ENCODE results near the gene PSMC1.

PSMC1 gene

DNA sequence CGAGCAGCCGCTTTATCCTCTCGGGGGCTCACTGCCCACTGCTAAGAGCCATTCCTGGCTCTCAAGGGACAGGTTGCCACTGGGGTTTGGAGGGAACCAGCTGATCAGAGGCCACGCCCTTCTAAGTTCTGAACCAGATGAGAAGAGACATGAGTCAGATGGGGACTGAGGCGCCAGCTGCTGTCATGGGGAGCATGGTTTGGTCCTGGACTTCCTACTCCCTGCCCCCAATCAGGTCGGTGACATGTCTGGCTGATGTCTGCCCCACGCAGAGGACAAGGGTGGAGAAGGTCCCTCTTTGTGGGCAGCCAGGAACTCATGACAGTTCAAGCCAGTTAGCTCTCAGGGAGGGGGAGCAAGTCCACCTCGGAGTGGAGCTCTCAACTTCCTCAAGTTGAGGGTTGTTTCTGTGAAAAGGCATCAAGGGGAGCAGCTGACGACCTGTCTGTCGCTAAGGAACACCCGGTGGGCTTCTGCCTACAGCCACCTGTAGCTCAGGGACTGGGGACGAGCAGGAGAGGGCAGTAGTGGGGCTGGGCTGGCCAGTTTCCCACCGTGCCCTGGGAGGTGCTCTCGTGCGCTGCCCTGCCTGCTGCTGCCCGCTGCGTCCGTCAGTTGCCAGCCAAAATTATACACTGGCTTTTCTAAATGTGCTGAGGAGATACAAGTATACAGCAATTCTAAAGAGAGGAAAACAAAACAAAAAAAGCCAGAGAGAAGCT, 20.5 kb downstream of the PSMC1 start:
- DNase-seq, result no peak

DNA sequence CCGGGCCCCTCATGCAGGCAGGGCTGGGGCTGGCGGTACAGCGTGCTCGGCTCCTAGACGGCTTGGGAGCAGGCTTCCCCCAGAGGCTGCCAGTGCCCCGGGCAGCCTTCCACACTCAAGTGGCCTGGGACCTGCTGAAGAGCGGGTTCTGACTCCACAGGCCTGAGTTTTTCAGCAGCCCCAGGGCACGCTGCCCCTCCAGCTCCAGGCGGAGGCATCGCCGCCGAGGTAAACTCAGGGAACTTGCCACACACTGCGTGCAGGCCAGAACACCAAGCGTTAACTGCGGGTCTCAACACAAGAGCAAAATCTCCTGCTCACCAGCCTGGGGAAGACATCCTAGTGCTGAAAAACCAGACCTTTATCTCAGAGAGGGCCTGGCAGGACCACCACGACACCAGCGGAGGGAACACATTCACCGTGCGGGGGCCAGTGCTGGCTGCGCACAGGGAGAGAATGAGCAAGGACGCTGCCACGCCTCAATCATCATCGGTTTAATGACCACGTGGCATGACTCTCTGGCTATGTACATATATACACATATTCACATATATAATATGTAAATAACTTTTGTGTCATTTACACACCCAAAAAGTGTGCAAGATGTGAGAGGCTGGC, 21.3 kb downstream of the PSMC1 start:
- no peak for DNase-seq

DNA sequence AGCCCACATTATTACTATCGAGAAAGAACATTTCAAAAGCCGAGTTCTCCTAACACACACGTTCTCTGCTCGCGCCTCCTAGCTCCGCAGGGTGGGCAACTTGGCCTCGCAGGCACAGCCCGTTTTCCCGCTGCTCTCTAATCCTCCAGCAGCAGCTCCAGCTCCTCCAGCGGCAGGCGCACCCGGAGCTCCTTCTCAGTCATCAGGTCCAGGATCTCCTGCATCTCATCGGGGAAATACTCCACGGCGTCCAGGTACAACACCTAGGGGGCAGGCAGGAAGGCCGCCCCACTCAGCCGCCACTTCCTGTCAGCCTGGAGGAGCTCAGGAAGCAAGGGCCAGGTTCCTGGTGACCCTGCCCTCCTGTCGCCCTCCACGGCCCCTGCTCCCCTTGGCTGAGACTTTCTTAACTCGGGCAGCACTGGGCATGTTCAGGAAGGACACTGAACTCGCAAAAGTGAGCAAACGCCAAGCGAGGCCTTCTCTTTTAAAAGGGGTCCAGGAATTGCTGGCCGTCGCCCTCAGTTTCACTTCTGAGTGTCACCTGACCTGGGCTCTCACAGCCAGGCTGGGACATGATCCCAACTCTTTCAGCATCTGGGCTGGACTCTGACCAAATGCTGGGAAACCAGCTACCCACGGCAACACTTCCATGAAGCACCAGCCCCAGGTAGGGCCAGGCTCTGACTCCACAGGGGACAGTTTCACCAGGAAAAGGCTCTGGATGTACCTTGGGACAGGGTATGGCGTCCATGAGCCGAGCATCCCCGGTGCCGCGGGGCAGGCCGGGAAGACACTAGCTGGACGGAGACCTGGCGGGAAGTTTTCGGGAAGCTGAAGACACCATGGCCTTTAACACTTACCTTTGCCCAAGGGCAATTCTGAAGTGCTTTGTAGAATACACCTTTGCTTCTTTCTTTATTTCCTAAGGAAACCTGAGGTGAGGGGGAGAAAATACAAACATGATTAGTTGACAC, 22.1 kb downstream of the PSMC1 start:
- DNase-seq, result no peak

DNA sequence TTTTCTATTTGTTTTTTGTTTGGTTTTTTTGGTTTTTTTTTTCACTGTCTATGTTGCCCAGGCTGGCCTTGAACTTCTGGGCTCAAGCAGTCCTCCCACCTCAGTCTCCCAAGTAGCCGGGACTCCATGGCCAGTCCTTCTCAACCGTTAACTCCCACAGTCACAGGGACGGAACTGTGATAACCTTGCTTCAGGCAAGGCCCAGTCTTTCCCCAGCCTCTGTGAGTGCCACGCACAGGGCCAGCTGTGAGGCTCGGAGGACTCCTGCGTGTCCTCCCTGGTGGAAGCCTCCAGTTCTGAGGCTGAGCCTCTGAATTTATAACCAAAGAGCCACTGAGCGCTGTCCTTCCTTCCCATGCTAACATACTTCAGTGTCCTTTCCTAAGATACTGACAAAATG, 23.7 kb downstream of the PSMC1 start:
- DNase-seq, result no peak

DNA sequence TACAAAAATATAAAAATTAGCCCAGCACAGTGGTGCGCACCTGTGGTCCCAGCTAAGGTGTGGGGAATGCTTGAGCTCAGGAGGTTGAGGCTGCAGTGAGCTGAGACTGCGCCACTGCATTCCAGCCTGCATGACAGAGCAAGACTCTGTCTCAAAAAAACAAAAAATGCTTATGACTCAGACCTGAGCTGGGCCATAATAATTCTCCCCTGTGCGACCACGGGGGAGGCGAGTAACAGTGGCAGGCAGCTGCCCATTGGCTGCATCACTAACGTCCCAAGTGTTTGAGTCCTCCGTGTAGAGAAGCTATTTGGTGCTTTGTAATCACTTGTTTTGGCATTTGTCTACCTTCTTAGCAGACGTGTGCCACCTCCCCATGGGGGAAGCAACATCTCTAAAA, 24.9 kb downstream of the PSMC1 start:
- DNase-seq, result no peak

DNA sequence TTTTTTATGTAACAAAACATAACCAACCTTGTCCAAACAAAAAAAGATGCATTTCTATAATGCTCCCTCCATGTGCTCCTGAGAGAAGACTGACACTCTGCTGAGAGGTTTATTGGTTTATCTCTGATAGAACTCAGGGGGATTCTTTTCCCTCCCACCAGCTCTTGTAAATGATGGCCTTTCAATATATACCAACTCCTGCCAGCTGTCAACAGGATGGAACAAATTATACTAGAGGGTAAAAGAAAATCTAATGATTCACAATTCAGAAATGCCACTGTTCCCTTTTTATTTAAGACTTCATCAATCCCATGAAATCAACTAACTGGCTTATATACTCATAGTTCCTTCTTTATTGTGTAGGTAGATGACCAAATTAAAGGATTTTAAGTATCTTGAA, 25.4 kb downstream of the PSMC1 start:
- DNase-seq, result no peak

- DNase-seq, result no peak
Measured at GRCh38 chr14:90287791-90288190, 31.4 kb downstream of the PSMC1 start.

- no peak for DNase-seq
Measured at GRCh38 chr14:90288651-90289355, 32.5 kb downstream of the PSMC1 start.

GRCh38 chr14:90290337-90291011, 34.1 kb downstream of the PSMC1 start:
- DNase-seq, result no peak

GRCh38 chr14:90291699-90292098, 35.3 kb downstream of the PSMC1 start:
- no peak for DNase-seq

- DNase-seq, result no peak
Measured at GRCh38 chr14:90293766-90294730, 37.7 kb downstream of the PSMC1 start.

- DNase-seq, result peak; percentile 63 to 72
Measured at GRCh38 chr14:90294872-90295271, 38.5 kb downstream of the PSMC1 start.

DNA sequence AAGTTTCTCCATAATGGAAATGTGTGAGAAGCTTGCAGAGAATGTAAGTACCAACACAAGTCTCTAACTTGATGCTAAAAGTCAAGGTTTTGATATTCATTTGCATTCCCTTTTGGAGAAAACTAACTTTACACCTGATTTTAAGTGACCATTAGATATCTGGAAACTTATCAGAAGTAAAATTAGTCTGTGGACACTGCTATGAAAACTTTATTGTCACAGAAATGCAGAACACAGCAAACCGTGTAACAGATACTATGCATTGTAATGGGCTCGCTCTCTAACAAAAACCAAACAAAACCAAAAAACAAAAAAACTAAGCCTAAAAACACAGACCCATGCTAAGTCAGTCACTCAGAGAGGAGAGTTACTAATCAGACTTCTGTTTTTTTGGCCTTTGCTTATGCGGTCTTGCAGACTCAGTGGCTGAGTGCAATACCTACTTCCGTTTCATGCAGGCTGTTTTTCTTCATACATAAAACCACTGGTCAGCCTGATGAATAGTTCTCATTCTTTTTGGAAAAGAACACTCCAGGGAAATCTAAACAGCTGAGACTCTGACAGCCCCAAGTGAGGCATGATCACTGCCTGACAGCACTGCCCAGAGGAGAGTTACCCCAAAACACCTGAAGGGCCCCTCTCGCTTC, 39.6 kb downstream of the PSMC1 start:
- DNase-seq, result peak; percentile 61 to 63

DNA sequence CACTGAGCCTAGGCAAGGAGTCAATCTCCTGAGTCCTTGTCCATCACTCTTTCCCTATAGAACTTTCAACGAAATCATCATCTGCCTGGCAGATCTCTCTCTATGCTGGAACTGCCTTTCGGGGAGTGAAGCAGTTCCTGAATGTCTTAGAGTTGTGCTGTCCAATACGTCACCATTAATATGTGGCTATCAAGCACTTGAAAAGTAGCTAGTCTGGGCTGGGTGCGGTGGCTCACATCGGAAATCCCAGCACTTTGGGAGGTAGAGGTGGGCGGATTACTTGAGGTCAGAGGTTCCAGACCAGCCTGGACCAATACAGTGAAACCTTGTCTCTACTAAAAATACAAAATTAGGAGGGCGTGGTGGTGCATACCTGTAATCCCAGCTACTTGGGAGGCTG, 40.3 kb downstream of the PSMC1 start:
- no peak for DNase-seq

- no peak for DNase-seq
Measured at GRCh38 chr14:90297876-90298629, 41.7 kb downstream of the PSMC1 start.

DNA sequence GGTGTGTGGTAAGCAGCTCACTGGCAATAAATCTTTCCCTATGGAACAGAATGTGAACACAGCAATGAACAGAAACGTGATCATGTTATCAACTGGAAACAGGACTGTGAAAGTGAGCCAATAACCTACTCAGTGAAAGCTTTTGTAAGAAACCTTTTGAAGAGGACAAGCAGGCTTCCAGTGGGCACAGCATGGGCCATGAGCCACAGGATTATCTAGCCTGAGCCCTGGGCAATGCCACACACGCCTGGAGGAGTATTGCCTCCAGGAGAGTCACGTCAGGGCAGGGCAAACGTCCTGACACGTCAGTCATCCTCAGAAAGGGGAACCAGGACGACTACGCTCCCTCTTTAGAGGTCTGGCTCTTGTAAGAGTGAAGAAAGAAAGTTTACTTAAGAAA, 43.1 kb downstream of the PSMC1 start:
- DNase-seq, result peak; percentile 42 to 47

DNA sequence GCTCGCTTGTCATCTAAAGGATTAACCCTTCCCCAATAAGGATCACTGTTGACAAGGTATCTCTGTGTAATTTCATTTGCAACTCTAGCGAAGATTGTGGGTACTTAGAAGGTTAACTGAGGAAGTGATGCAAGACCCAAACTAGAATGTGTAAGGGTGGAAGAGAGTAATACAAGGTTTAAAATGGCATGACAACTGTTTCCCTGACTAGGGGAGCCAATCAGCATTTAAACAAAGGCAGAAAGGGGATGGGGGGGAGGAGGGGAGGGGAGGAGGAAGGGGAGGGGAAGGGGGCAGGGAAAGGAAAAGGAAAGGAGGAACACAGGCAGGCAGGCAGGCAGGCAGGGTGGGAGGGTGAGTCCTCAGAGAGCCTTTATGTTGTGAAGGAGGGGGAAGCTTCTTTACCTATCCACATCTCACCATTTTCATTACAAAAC, 44.3 kb downstream of the PSMC1 start:
- peak; percentile 58 to 62 for DNase-seq

- no peak for DNase-seq
Measured at GRCh38 chr14:90301122-90301521, 44.8 kb downstream of the PSMC1 start.

- peak; percentile 10 to 29 for DNase-seq
Measured at GRCh38 chr14:90301668-90302090, 45.3 kb downstream of the PSMC1 start.
